NK-92 treated with Interleukin-12 subunit alpha and Interleukin-12 subunit beta, amount 100 ng/mL, for 24 hours (cell line): ENCODE results near the gene ANXA2R.
A peak's percentile ranks its signal among the peaks of the same experiment; 100 is the strongest.
"Not testable (repeated sequence)": the region's sequence is repeated elsewhere in the genome, so short reads cannot be mapped to it uniquely, and the experiment has no call there.

Source experiments
- DNase-seq: peaks from one replicate; lab custom pipeline; 2025; lab: John Stamatoyannopoulos, UW

The ANXA2R gene

GRCh38 chr5:43040287-43041098 lies at the start of gene ANXA2R:
ANXA2R (minus strand) TSS chr5:43040319; CDS start chr5:43040046, 273 bp downstream.
- DNase-seq: peak; percentile 87

GRCh38 chr5:43086118-43086908 lies 46.2 kb upstream of the ANXA2R start:
- not testable (repeated sequence) for DNase-seq

GRCh38 chr5:43085453-43085852 lies 45.3 kb upstream of the ANXA2R start:
- no peak for DNase-seq

- not testable (repeated sequence) for DNase-seq
Measured at GRCh38 chr5:43084468-43084867, 44.3 kb upstream of the ANXA2R start.

GRCh38 chr5:43081345-43081744 lies 41.2 kb upstream of the ANXA2R start:
- not testable (repeated sequence) for DNase-seq

- no peak for DNase-seq
Measured at GRCh38 chr5:43078956-43079355, 38.8 kb upstream of the ANXA2R start.

- not testable (repeated sequence) for DNase-seq
Measured at GRCh38 chr5:43077446-43078191, 37.5 kb upstream of the ANXA2R start.

GRCh38 chr5:43075319-43076293 lies 35.5 kb upstream of the ANXA2R start:
- no peak for DNase-seq

- no peak for DNase-seq
Measured at GRCh38 chr5:43074987-43075318, 34.8 kb upstream of the ANXA2R start.

- no peak for DNase-seq
Measured at GRCh38 chr5:43073597-43074546, 33.8 kb upstream of the ANXA2R start.

- DNase-seq: not testable (repeated sequence)
Measured at GRCh38 chr5:43069401-43069720, 29.2 kb upstream of the ANXA2R start.

- no peak for DNase-seq
Measured at GRCh38 chr5:43068037-43068436, 27.9 kb upstream of the ANXA2R start.

GRCh38 chr5:43066799-43067741 lies 27.0 kb upstream of the ANXA2R start:
- DNase-seq: peak; percentile 78

GRCh38 chr5:43065948-43066798 lies 26.1 kb upstream of the ANXA2R start:
- peak; percentile 78 for DNase-seq

GRCh38 chr5:43065387-43065947 lies 25.3 kb upstream of the ANXA2R start:
- no peak for DNase-seq

- no peak for DNase-seq
Measured at GRCh38 chr5:43063721-43064171, 23.6 kb upstream of the ANXA2R start.

- no peak for DNase-seq
Measured at GRCh38 chr5:43061352-43062075, 21.4 kb upstream of the ANXA2R start.
